Mucosa of descending colon (tissue), 3 donors: ENCODE results near the gene HIP1. TPM values are rescaled to one million over a fixed set of nuclear protein-coding genes. Genes with fewer than 3 reads are reported as not detected.
A peak's percentile ranks its signal among the peaks of the same experiment; 100 is the strongest.
"Not testable (repeated sequence)": the region's sequence is repeated elsewhere in the genome, so short reads cannot be mapped to it uniquely, and the experiment has no call there.

ENCODE experiments used
- ATAC-seq: fragments of 200-7000 bp; cut with Tn5 transposase; one replicate; pipeline ENCODE4 v1.9.1; 2020; ENCODE audit warnings: mild to moderate bottlenecking, moderate library complexity
- DNase-seq, 3 donors: peaks; one replicate each; pipeline ENCODE4 v3.0.0-alpha.2; 2020
- H3K36me3 ChIP-seq: fragments of 200-600 bp; one replicate; pipeline ENCODE4 v1.8.0; 2021; ENCODE audit warnings: low read depth, mild to moderate bottlenecking
- H3K4me1 ChIP-seq: fragments of 200-600 bp; one replicate; pipeline ENCODE4 v1.8.0; 2021; ENCODE audit warnings: low read depth, mild to moderate bottlenecking
- H3K4me3 ChIP-seq: fragments of 200-600 bp; one replicate; pipeline ENCODE4 v1.8.0; 2021; ENCODE audit warnings: mild to moderate bottlenecking
- H3K9me3 ChIP-seq: fragments of 200-600 bp; one replicate; pipeline ENCODE4 v1.8.0; 2021; ENCODE audit warnings: mild to moderate bottlenecking
- CTCF ChIP-seq: fragments of 200-600 bp; IDR thresholded peaks from one replicate; pipeline ENCODE4 v1.8.0; 2022; ENCODE audit warnings: antibody characterized with exemption, mild to moderate bottlenecking
- intact Hi-C, 2 donors: fragments of 100-400 bp; cut with DNase I in 1 of 2; cut with micrococcal nuclease in 1 of 2; formaldehyde crosslinking; loops; one replicate each; pipeline versions ENCODE4 v1.11.0 to v1.11.1; 2022; cut with DNase I, micrococcal nuclease
- total RNA-seq, 3 donors: library from RNA; stranded (reverse); fragmentation: NEBNext Ultra II Directional in 2 of 3; extraction: Animal tissue kit (Norgen Biotek cat#: 25700) in 2 of 3; gene quantifications; one replicate each; pipeline versions ENCODE4 v1.2.1 to v1.2.4, GENCODE V29; 2021 to 2023
- donor health status: DM: no; HTN: no; CAD: no; lungs with moderate emphysema.
- donor health status: DM: no; HTN: no; CAD: no.
- donor health status: DM: no; HTN: yes; CAD: no.

HIP1 gene
- total RNA-seq, 3 donors from 2014 or later: 5.7 to 14.2 (median 6.7) TPM

- Histone ChIP-seq H3K4me1 (no peaks in the 10 kb centered on the region), H3K9me3 (no peaks in the 10 kb centered on the region), H3K4me3 (no peak overlapping the region), H3K36me3 (no peaks in the 10 kb centered on the region)
- intact Hi-C loops: no loop called here
- TF ChIP-seq CTCF: no peak
- DNase-seq (peak in 2 of 3 donors; percentile 29 to 60), ATAC-seq (peak; percentile 28)
Observed at GRCh38 chr7:75611557-75612178, 127.1 kb downstream of the HIP1 start.

GRCh38 chr7:75609416-75609815 lies 129.3 kb downstream of the HIP1 start:
- H3K4me1 ChIP-seq, ATAC-seq, intact Hi-C loops: not testable (repeated sequence)

GRCh38 chr7:75608451-75609122 lies 130.2 kb downstream of the HIP1 start:
- no peaks in the 10 kb centered on the region for H3K9me3 ChIP-seq
- H3K4me1 ChIP-seq: no peaks in the 10 kb centered on the region
- ATAC-seq (no peak), DNase-seq (no peak)
- intact Hi-C loops: no loop called here
- no peak for TF ChIP-seq CTCF
- H3K4me3 ChIP-seq: no peak overlapping the region
- no peaks in the 10 kb centered on the region for H3K36me3 ChIP-seq

More at GRCh38 chr7:75609416-75609815, 129.3 kb downstream of the HIP1 start:
- not testable (repeated sequence) for H3K9me3 ChIP-seq, H3K4me3 ChIP-seq, H3K36me3 ChIP-seq, DNase-seq

- DNase-seq (no peak), ATAC-seq (no peak)
- intact Hi-C loops: no loop called here
- Histone ChIP-seq H3K4me1 (no peaks in the 10 kb centered on the region), H3K9me3 (no peaks in the 10 kb centered on the region), H3K36me3 (no peaks in the 10 kb centered on the region), H3K4me3 (no peak overlapping the region)
- no peak for TF ChIP-seq CTCF
Observed at GRCh38 chr7:75604408-75604807, 134.3 kb downstream of the HIP1 start.

- intact Hi-C loops, ATAC-seq, H3K4me1 ChIP-seq, H3K9me3 ChIP-seq, H3K4me3 ChIP-seq, DNase-seq, H3K36me3 ChIP-seq: not testable (repeated sequence)
Observed at GRCh38 chr7:75602831-75603230, 135.9 kb downstream of the HIP1 start.

- H3K4me1 ChIP-seq: no peaks in the 10 kb centered on the region
- no peak overlapping the region for H3K4me3 ChIP-seq
- ATAC-seq (no peak), DNase-seq (no peak)
- no peaks in the 10 kb centered on the region for H3K9me3 ChIP-seq
- no peaks in the 10 kb centered on the region for H3K36me3 ChIP-seq
- intact Hi-C loops: no loop called here
- no peak for TF ChIP-seq CTCF
Observed at GRCh38 chr7:75601539-75601938, 137.2 kb downstream of the HIP1 start.

GRCh38 chr7:75600748-75601147 lies 138.0 kb downstream of the HIP1 start:
- intact Hi-C loops, ATAC-seq, H3K4me3 ChIP-seq, DNase-seq, H3K9me3 ChIP-seq, H3K4me1 ChIP-seq, H3K36me3 ChIP-seq: not testable (repeated sequence)
